K562 (cell line): ENCODE data around the gene NUP62. TPM values are rescaled to one million over a fixed set of nuclear protein-coding genes. Genes with fewer than 3 reads are reported as not detected.

ENCODE experiments used
- ADNP ChIP-seq: fragments of 200-800 bp; sonication (Bioruptor generic); IDR thresholded peaks from 2 replicates; pipeline ENCODE4 v1.6.1; 2016; ENCODE audit warnings: missing genetic modification characterization, missing compliant biosample characterization
- CTBP1 ChIP-seq: fragments of 450-650 bp; IDR thresholded peaks from 2 replicates; pipeline ENCODE4 v1.6.1; 2016; ENCODE audit warnings: borderline replicate concordance
- KAT8 ChIP-seq: fragments of 450-650 bp; IDR thresholded peaks from 2 replicates; pipeline ENCODE4 v1.6.1; 2016; ENCODE audit warnings: low read depth, mild to moderate bottlenecking
- L3MBTL2 ChIP-seq: fragments of 450-650 bp; IDR thresholded peaks from 2 replicates; pipeline ENCODE4 v1.6.1; 2016; ENCODE audit warnings: mild to moderate bottlenecking, moderate library complexity
- MYNN ChIP-seq, 2 experiments: sonication (generic); formaldehyde crosslinking in 1 of 2; IDR thresholded peaks; 2 replicates each; pipeline versions ENCODE4 v1.5.0 to v1.6.1; 2016 to 2020; ENCODE audit warnings: antibody characterized with exemption in 1 of 2, missing genetic modification reagents in 1 of 2
- NFIC ChIP-seq: fragments of 450-650 bp; IDR thresholded peaks from 2 replicates; pipeline ENCODE4 v1.6.1; 2017; ENCODE audit warnings: mild to moderate bottlenecking, inconsistent platforms
- RBFOX2 ChIP-seq: fragments of 200-400 bp; formaldehyde crosslinking; IDR thresholded peaks from 2 replicates; pipeline ENCODE4 v1.6.1; 2017; ENCODE audit warnings: low read depth, mild to moderate bottlenecking, low read length, moderate library complexity
- RBM22 ChIP-seq: fragments of 200-400 bp; formaldehyde crosslinking; IDR thresholded peaks from 2 replicates; pipeline ENCODE4 v1.6.1; 2018; ENCODE audit warnings: low read length, low read depth; ENCODE audit not compliant: poor library complexity, severe bottlenecking
- SMARCA5 ChIP-seq: fragments of 450-650 bp; IDR thresholded peaks from 2 replicates; pipeline ENCODE4 v1.6.1; 2016
- SMARCB1 ChIP-seq: IDR thresholded peaks from 2 replicates; pipeline ENCODE4 v1.6.1; 2011; ENCODE audit warnings: improper control_type of control experiment, low read depth; ENCODE audit not compliant: insufficient read length
- SMC3 ChIP-seq: conservative IDR thresholded peaks from 2 replicates; pipeline ENCODE4 v1.6.1; 2011; ENCODE audit warnings: low read depth, low read length, improper control_type of control experiment; ENCODE audit not compliant: insufficient read depth
- TAF15 ChIP-seq: fragments of 200-400 bp; formaldehyde crosslinking; IDR thresholded peaks from 2 replicates; pipeline ENCODE4 v1.6.1; 2017; ENCODE audit warnings: mild to moderate bottlenecking, low read depth, low read length, moderate library complexity
- THRB ChIP-seq: fragments of 450-650 bp; formaldehyde crosslinking; conservative IDR thresholded peaks from 2 replicates; pipeline ENCODE4 v1.4.0; 2022; ENCODE audit warnings: mild to moderate bottlenecking, missing genetic modification characterization
- ZNF217 ChIP-seq: sonication (generic); formaldehyde crosslinking; IDR thresholded peaks from 2 replicates; pipeline ENCODE4 v1.8.0; 2022; ENCODE audit warnings: mild to moderate bottlenecking, missing genetic modification reagents
- ZNF263 ChIP-seq: sonication (generic); formaldehyde crosslinking; IDR thresholded peaks from 2 replicates; pipeline ENCODE4 v1.8.0; 2022; ENCODE audit warnings: mild to moderate bottlenecking, missing genetic modification reagents, borderline replicate concordance
- ZNF592 ChIP-seq: fragments of 450-650 bp; IDR thresholded peaks from 2 replicates; pipeline ENCODE4 v1.6.1; 2017; ENCODE audit warnings: antibody characterized with exemption, mild to moderate bottlenecking
- polyA plus RNA-seq, 8 experiments: library from polyadenylated mRNA; depleted of rRNA in 4 of 8; stranded (reverse) in 5 of 8; unstranded in 3 of 8; fragments of >200 nt; fragmentation: Nextera tagmentation in 2 of 8; fragmentation: Illumina TruSeq in 1 of 8; extraction: Ambion mirVana in 2 of 8; extraction: Trizol in 1 of 8; gene quantifications; 2 replicates each; pipeline versions ENCODE4 v1.2.1 to v1.2.3, GENCODE V29; 2011 to 2014; ENCODE audit warnings: inconsistent platforms in 1 of 8, missing spikeins in 1 of 8
- total RNA-seq, 7 experiments: library from RNA; depleted of rRNA in 6 of 7; stranded (reverse); fragments of >200 nt in 6 of 7; fragmentation: Illumina TruSeq in 2 of 7; extraction: Trizol in 2 of 7; gene quantifications; 2 replicates each; pipeline versions ENCODE4 v1.2.1 to v1.2.3, GENCODE V29; 2011 to 2021; ENCODE audit warnings: low replicate concordance in 1 of 7
- TF ChIP-seq, protein P1 (sequence below): sonication (generic); formaldehyde crosslinking; IDR thresholded peaks from 2 replicates; pipeline ENCODE4 v1.8.0; 2022; ENCODE audit warnings: missing genetic modification reagents, mild to moderate bottlenecking, moderate library complexity, borderline replicate concordance

NUP62 gene
- total and polyA plus RNA-seq, 9 of the 15 experiments (the other 6 are each of a cell fraction or from before 2014, with no cell fraction given), result 16.9 to 109 (median 66.0) TPM

GRCh38 chr19:49858088-49858985 is 71.0 kb downstream of the NUP62 start (continued):
- TF ChIP-seq THRB (CRISPR knock-in tag) (no peak), NFIC (no peak), SMARCA5 (no peak), ZNF592 (no peak), ADNP (tag) (no peak), L3MBTL2 (no peak), CTBP1 (no peak), SMARCB1 (no peak), TAF15 (0 out of 2 replicates have a peak, but pooled peaks have one; percentile 19), SMC3 (no peak), RBM22 (peak; percentile 90), ZNF217 (no peak), ZNF263 (CRISPR knock-in tag) (no peak), MYNN (IDR thresholded peaks at IDR 0.05) (peak; percentile 37; the same call in 1 of the 2 replicates), MYNN (CRISPR knock-in tag; IDR thresholded peaks at IDR 0.05) (no peak), KAT8 (no peak), RBFOX2 (peak; percentile 67)
- TF ChIP-seq, protein P1, sequence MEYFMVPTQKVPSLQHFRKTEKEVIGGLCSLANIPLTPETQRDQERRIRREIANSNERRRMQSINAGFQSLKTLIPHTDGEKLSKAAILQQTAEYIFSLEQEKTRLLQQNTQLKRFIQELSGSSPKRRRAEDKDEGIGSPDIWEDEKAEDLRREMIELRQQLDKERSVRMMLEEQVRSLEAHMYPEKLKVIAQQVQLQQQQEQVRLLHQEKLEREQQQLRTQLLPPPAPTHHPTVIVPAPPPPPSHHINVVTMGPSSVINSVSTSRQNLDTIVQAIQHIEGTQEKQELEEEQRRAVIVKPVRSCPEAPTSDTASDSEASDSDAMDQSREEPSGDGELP (CRISPR knock-in tag), result peak; percentile 34; the same call in 1 of the 2 replicates
